GM21390 (cell line): ENCODE data around the gene SAP30BP.

ENCODE experiments used
- ATAC-seq: cut with Tn5 transposase; IDR thresholded peaks from one replicate; pipeline ENCODE4 v1.9.1; 2021; ENCODE audit not compliant: unreplicated experiment

Gene SAP30BP

DNA sequence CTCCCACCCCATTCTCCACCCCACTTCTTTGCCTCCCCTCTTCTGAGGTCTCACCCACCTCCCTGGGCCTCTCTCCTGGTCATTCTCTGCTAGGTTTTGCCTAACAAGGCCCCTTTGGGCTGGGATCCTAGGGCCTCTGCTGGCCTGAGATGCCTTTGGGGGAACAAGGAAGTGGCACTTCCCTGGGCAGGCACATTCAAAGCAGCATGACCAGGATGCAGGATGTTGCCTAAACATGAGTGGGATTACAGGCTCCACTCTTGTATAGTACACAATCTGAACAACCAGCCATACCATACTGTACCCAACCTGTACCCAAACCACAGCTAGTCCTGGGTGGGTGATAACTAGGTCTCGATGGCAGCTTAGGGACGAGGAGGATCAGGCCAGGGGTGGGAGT lies 88.9 kb downstream of the SAP30BP start:
- no peak for ATAC-seq

DNA sequence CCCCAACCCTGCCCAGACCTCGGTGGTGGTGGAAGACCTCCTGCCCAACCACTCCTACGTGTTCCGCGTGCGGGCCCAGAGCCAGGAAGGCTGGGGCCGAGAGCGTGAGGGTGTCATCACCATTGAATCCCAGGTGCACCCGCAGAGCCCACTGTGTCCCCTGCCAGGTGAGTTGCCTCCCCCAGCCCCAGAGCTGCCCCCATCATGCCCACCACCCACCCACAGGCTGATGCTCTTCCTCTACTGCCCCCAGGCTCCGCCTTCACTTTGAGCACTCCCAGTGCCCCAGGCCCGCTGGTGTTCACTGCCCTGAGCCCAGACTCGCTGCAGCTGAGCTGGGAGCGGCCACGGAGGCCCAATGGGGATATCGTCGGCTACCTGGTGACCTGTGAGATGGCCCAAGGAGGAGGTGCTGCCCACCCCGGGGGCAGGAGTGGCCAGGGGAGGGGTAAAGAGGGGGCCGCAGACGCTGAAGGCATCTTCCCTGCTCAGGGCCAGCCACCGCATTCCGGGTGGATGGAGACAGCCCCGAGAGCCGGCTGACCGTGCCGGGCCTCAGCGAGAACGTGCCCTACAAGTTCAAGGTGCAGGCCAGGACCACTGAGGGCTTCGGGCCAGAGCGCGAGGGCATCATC lies 89.4 kb downstream of the SAP30BP start:
- ATAC-seq = no peak

DNA sequence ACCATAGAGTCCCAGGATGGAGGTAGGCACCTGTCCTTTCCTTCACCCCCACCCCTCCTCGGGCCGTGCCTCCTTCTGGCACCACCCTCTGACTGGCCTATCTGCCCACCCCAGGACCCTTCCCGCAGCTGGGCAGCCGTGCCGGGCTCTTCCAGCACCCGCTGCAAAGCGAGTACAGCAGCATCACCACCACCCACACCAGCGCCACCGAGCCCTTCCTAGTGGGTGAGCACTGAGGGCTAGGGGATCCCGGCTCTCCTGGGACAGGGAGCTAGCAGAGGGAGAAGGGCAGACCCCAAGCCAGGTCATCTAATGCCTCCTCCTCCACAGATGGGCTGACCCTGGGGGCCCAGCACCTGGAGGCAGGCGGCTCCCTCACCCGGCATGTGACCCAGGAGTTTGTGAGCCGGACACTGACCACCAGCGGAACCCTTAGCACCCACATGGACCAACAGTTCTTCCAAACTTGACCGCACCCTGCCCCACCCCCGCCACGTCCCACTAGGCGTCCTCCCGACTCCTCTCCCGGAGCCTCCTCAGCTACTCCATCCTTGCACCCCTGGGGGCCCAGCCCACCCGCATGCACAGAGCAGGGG lies 90.0 kb downstream of the SAP30BP start:
- no peak for ATAC-seq
